OCI-LY7 (cell line): ENCODE measurements around the gene KCNT1. TPM values are rescaled to one million over a fixed set of nuclear protein-coding genes. Genes with fewer than 3 reads are reported as not detected.

Experiments
- BruUV-seq: library from RNA; stranded (reverse); fragments of 400-500 nt; replicated peaks from 2 replicates; lab custom pipeline; 2021; lab: Mats Ljungman, UMichigan
- CTCF ChIA-PET: fragments of 300-600 bp; sonication (Branson Sonifier 250); formaldehyde crosslinking; loops from one replicate; lab custom pipeline; 2022; ENCODE audit warnings: antibody characterized with exemption; ENCODE audit not compliant: unreplicated experiment; lab: Charles Lee
- POLR2A ChIA-PET: fragments of 300-600 bp; sonication (Branson Sonifier 250); formaldehyde crosslinking; loops from one replicate; lab custom pipeline; 2022; ENCODE audit warnings: antibody characterized with exemption; lab: Charles Lee
- DNase-seq: peaks from one replicate; pipeline ENCODE4 v3.0.0-alpha.2; 2015; ENCODE audit warnings: low spot score
- H2AFZ ChIP-seq: fragments of 200-600 bp; sonication (generic), shearing (Covaris generic); 2 replicates; pipeline ENCODE4 v1.6.1; 2014; ENCODE audit warnings: mild to moderate bottlenecking, antibody characterized with exemption, low read length, moderate library complexity
- H3K27ac ChIP-seq: fragments of 200-600 bp; sonication (generic); 2 replicates; pipeline ENCODE4 v1.5.1; 2014; ENCODE audit warnings: mixed run types, low read depth, mild to moderate bottlenecking, moderate library complexity, low read length, inconsistent platforms; ENCODE audit not compliant: poor library complexity, severe bottlenecking
- H3K36me3 ChIP-seq: fragments of 200-600 bp; sonication (generic); 2 replicates; pipeline ENCODE4 v1.6.1; 2014; ENCODE audit warnings: mild to moderate bottlenecking, antibody characterized with exemption, low read length, moderate library complexity, mixed read lengths; ENCODE audit not compliant: insufficient read depth
- H3K4me1 ChIP-seq: fragments of 200-600 bp; sonication (generic); 2 replicates; pipeline ENCODE4 v1.5.1; 2014; ENCODE audit warnings: mild to moderate bottlenecking, low read length; ENCODE audit not compliant: insufficient read depth, poor library complexity, severe bottlenecking
- H3K4me2 ChIP-seq: fragments of 200-600 bp; sonication (generic); 2 replicates; pipeline ENCODE4 v1.6.1; 2014; ENCODE audit warnings: mild to moderate bottlenecking, low read length
- H3K4me3 ChIP-seq: fragments of 200-600 bp; sonication (generic); 2 replicates; pipeline ENCODE4 v1.5.1; 2014; ENCODE audit warnings: mild to moderate bottlenecking, low read depth, low read length; ENCODE audit not compliant: poor library complexity, severe bottlenecking
- H3K79me2 ChIP-seq: fragments of 200-600 bp; sonication (generic); 2 replicates; pipeline ENCODE4 v1.6.1; 2016; ENCODE audit warnings: low read depth, mild to moderate bottlenecking, low read length, moderate library complexity, mixed read lengths; ENCODE audit not compliant: insufficient read depth
- H3K9me2 ChIP-seq: fragments of 200-600 bp; sonication (generic); 2 replicates; pipeline ENCODE4 v1.6.1; 2016; ENCODE audit warnings: mild to moderate bottlenecking, low read length, mixed read lengths; ENCODE audit not compliant: insufficient read depth
- H3K9me3 ChIP-seq: fragments of 200-600 bp; sonication (generic); 2 replicates; pipeline ENCODE4 v1.6.1; 2014; ENCODE audit warnings: mild to moderate bottlenecking, mixed run types, low read length, mixed read lengths
- H4K20me1 ChIP-seq: fragments of 200-600 bp; sonication (generic); 2 replicates; pipeline ENCODE4 v1.6.1; 2014; ENCODE audit warnings: mild to moderate bottlenecking, antibody characterized with exemption, low read length, moderate library complexity, mixed read lengths; ENCODE audit not compliant: insufficient read depth
- CTCF ChIP-seq: fragments of 200-600 bp; sonication (generic); conservative IDR thresholded peaks from 2 replicates; pipeline ENCODE4 v1.5.1; 2014; ENCODE audit warnings: mild to moderate bottlenecking, antibody characterized with exemption, low read length, moderate library complexity, mixed read lengths
- EZH2phosphoT487 ChIP-seq: fragments of 200-600 bp; sonication (generic); IDR thresholded peaks from 2 replicates; pipeline ENCODE4 v1.6.1; 2018; ENCODE audit warnings: low read depth, borderline replicate concordance, mild to moderate bottlenecking, mixed run types, antibody characterized with exemption, low read length, moderate library complexity, mixed read lengths
- intact Hi-C: fragments of 100-400 bp; cut with micrococcal nuclease; formaldehyde crosslinking; loops from one replicate; pipeline ENCODE4 v1.10.0; 2022; ENCODE audit not compliant: unreplicated experiment
- total RNA-seq, 2 experiments: library from RNA; depleted of rRNA in 1 of 2; stranded (reverse); fragments of >200 nt in 1 of 2; shearing (Covaris generic) in 1 of 2; gene quantifications; 2 replicates each; pipeline ENCODE4 v1.2.3, GENCODE V29; 2014 to 2022

The KCNT1 gene
- total RNA-seq, 2 experiments from 2014 or later: not detected

- Histone ChIP-seq H2AFZ (no peak overlapping the region), H3K27ac (no peak overlapping the region), H3K9me3 (no peaks in the 10 kb centered on the region), H3K4me2 (no peak overlapping the region), H4K20me1 (no peaks in the 10 kb centered on the region), H3K79me2 (no peaks in the 10 kb centered on the region), H3K4me3 (no peak overlapping the region), H3K9me2 (no peaks in the 10 kb centered on the region), H3K36me3 (no peaks in the 10 kb centered on the region), H3K4me1 (no peaks in the 10 kb centered on the region)
- BruUV-seq: no TSS peak
- POLR2A ChIA-PET: no interaction called here
- no peak for TF ChIP-seq EZH2phosphoT487
- no peak for TF ChIP-seq CTCF
- no peak for DNase-seq
- intact Hi-C loops: no loop called here
- CTCF ChIA-PET: interaction anchor here (0.6 kb wide), 1 partner anchor 883 kb away, joined by 3 read pairs; no protein-coding TSS in a partner anchor
Measured at GRCh38 chr9:135669616-135670285, 32.2 kb upstream of the KCNT1 start.

DNA sequence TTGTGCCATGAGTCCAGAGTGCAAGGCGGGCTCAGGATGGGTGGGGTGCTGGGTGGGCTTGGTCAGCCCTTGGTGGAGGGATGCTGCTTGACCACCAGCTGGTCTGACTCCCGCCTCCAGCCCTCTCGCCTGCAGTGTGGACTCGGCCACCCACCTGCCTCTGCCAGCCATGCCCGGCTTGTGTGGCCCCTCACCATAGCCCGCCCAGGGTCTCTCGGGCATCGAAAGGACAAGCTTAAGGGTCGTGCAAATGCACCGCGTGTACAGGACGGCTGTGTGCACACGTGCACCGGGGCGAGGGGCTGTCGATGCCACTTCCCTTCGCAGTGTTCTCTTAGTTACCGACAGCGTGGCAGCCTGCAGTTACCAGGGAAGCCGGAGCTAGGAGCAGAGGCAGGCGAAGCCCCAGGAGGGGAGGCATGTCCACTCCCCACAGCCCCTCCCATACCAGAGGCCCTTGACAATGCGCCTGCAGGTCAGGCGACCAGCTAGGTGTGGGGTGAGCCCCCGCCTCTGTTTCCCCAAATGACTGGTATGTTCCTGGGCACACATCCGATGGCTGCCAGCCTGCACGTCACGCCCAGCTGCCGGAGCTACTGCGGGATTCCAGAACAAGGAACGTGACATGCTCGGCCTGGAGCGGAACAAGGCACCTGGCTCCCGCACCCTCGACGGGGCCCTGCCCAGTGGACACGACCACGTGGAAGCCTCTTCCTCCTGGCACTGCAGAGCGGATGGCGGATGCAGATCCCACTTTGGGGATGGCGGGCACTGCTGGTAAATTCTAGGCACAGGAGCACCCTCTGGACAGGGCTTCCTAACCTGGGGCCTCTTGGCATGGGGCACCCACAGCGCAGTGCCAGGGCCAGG lies 31.0 kb upstream of the KCNT1 start:
- Histone ChIP-seq H3K9me3 (no peaks in the 10 kb centered on the region), H3K4me2 (no peak overlapping the region), H3K4me3 (no peak overlapping the region), H2AFZ (no peak overlapping the region), H4K20me1 (no peaks in the 10 kb centered on the region), H3K27ac (no peak overlapping the region), H3K36me3 (no peaks in the 10 kb centered on the region), H3K79me2 (no peaks in the 10 kb centered on the region), H3K4me1 (no peaks in the 10 kb centered on the region), H3K9me2 (no peaks in the 10 kb centered on the region)
- POLR2A ChIA-PET: no interaction called here
- no TSS peak for BruUV-seq
- CTCF ChIA-PET: no interaction called here
- intact Hi-C loops: no loop called here
- TF ChIP-seq CTCF (no peak), EZH2phosphoT487 (no peak)
- DNase-seq: no peak
